Measurements from ENCODE around the gene USP27X. TPM values are rescaled to one million over a fixed set of nuclear protein-coding genes. Genes with fewer than 3 reads are reported as not detected.

The USP27X gene
- total RNA-seq, 6 experiments from 2014 or later: 0.68 to 1.5 (median 1.2) TPM

GRCh38 chrX:49912086-49912485, 32.8 kb downstream of the USP27X start:
- Histone ChIP-seq H3K4me3 (no peak overlapping the region), H3K4me1 (no peaks in the 10 kb centered on the region), H3K27ac (no peak overlapping the region), H3K36me3 (no peaks in the 10 kb centered on the region), H3K9me3 (no peaks in the 10 kb centered on the region), H3K27me3 (no peaks in the 10 kb centered on the region)
- WGBS (ENCODE audit: insufficient coverage, low coverage, low lambda C conversion rate, missing lambda C conversion rate): no CpG with 5 or more reads among the region's 3 CpGs
- DNase-seq (no peak), ATAC-seq (no peak)
- intact Hi-C loops (cut with DNase I): no loop called here
- TF ChIP-seq CTCF (IDR thresholded peaks at IDR 0.05) (no peak), POLR2A (IDR thresholded peaks at IDR 0.05) (no peak)

- TF ChIP-seq POLR2A (IDR thresholded peaks at IDR 0.05) (no peak), CTCF (IDR thresholded peaks at IDR 0.05) (no peak)
- 79% methylated on average over 3 of the region's 3 CpGs for WGBS (ENCODE audit: insufficient coverage, low coverage, low lambda C conversion rate, missing lambda C conversion rate)
- Histone ChIP-seq H3K27me3 (no peaks in the 10 kb centered on the region), H3K9me3 (no peaks in the 10 kb centered on the region), H3K4me3 (no peak overlapping the region), H3K4me1 (no peaks in the 10 kb centered on the region), H3K27ac (no peak overlapping the region), H3K36me3 (no peaks in the 10 kb centered on the region)
- intact Hi-C loops (cut with DNase I): no loop called here
- no peak for ATAC-seq
- DNase-seq: no peak
These were observed 33.6 kb downstream of the USP27X start for GRCh38 chrX:49912861-49913260.

- Histone ChIP-seq H3K27ac (no peak overlapping the region), H3K36me3 (no peaks in the 10 kb centered on the region), H3K27me3 (no peaks in the 10 kb centered on the region), H3K4me1 (peaks cover 0 to 6% (median 0%) of the 10 kb centered on the region in 4 donors), H3K4me3 (no peak overlapping the region), H3K9me3 (no peaks in the 10 kb centered on the region)
- WGBS (ENCODE audit: insufficient coverage, low coverage, low lambda C conversion rate, missing lambda C conversion rate): 17% methylated on average over 8 of the region's 8 CpGs
- intact Hi-C loops (cut with DNase I): no loop called here
- peak; percentile 80 to 89 (median 87) for ATAC-seq
- peak in 1 of 3 donors; percentile 45 for DNase-seq
- TF ChIP-seq POLR2A (IDR thresholded peaks at IDR 0.05) (no peak), CTCF (IDR thresholded peaks at IDR 0.05) (peak; percentile 83 to 92 (median 91))
These were observed 36.3 kb downstream of the USP27X start for GRCh38 chrX:49915361-49916222.

GRCh38 chrX:49919617-49920016, 40.3 kb downstream of the USP27X start:
- intact Hi-C loops (cut with DNase I): no loop called here
- TF ChIP-seq POLR2A (IDR thresholded peaks at IDR 0.05) (no peak), CTCF (IDR thresholded peaks at IDR 0.05) (peak; percentile 64 to 78 (median 74))
- WGBS (ENCODE audit: insufficient coverage, low coverage, low lambda C conversion rate, missing lambda C conversion rate): 7% methylated on average over 8 of the region's 8 CpGs
- H3K36me3 ChIP-seq: no peaks in the 10 kb centered on the region
- no peaks in the 10 kb centered on the region for H3K27me3 ChIP-seq
- peak; percentile 9 to 27 (median 12) for ATAC-seq
- no peak overlapping the region for H3K27ac ChIP-seq
- H3K4me3 ChIP-seq: no peak overlapping the region
- peak in 2 of 3 donors; percentile 28 to 53 for DNase-seq
- H3K9me3 ChIP-seq: no peaks in the 10 kb centered on the region
- H3K4me1 ChIP-seq: peaks cover 0 to 6% (median 0%) of the 10 kb centered on the region in 4 donors

Data from right lobe of liver (tissue), 6 donors.